Inferior parietal cortex (tissue), 1 donor: ENCODE data around the gene NABP2.
A peak's percentile ranks its signal among the peaks of the same experiment; 100 is the strongest.
"Not testable (repeated sequence)": the region's sequence is repeated elsewhere in the genome, so short reads cannot be mapped to it uniquely, and the experiment has no call there.

Experiments used
- DNase-seq: peaks from one replicate; pipeline ENCODE4 v3.0.0-alpha.2; 2016; ENCODE audit errors: extremely low spot score

NABP2 gene

DNA sequence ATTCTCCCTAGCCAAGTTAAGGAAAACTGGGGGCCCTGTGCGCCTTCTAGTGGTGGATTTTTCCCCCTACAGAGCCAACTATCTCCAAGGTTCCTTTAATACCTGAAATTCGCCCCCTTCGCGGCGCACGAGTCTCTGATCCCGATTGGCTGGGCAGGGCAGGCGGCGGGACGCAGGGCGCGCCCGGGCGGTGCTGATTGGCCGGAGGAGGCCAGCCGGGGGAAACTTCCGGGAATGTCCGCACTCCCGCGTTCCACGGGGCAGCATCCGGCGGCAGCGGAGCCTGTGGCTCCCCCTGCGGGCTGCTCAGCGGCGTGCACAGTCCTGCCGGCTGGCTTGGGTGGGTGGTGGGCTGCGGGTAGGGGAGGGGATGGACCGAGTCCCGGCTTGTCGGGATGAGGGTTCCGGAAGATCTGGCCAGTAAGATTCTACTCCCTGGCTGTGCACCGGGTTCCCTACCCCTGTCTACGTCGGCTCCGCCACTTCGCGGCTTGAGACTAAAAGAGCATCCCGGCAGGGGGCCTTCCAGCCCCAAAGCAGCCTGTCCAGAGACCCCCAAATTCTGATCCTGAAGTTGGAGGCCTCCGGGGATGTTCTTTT, at the start of gene NABP2:
TSS of gene NABP2 (plus strand) at position 241 of the 600 bp plus-strand sequence. CDS start 515 bp downstream, outside the sequence.
- DNase-seq: peak; percentile 99

DNA sequence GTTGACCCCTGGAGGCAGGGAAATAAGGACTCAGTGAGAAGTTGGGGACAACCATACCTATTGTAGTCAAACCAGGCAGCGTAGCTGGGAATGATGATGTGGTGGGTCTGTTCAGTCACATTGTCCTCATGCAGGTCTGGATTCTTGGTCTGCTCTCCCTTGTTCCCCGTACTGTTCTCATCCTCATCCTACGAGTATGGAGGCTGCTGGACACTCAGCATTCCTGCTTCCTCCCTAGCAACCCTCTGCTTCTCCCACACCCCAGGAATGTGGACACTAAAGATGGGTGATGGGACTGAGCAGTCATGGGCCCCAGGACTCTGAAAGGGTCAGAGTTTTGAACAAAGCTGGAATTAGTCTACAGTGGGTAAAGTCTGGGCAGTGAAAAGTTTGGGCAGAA, 45.8 kb upstream of the NABP2 start:
- DNase-seq: no peak

- no peak for DNase-seq
Measured at GRCh38 chr12:56186957-56187356, 37.2 kb upstream of the NABP2 start.

DNA sequence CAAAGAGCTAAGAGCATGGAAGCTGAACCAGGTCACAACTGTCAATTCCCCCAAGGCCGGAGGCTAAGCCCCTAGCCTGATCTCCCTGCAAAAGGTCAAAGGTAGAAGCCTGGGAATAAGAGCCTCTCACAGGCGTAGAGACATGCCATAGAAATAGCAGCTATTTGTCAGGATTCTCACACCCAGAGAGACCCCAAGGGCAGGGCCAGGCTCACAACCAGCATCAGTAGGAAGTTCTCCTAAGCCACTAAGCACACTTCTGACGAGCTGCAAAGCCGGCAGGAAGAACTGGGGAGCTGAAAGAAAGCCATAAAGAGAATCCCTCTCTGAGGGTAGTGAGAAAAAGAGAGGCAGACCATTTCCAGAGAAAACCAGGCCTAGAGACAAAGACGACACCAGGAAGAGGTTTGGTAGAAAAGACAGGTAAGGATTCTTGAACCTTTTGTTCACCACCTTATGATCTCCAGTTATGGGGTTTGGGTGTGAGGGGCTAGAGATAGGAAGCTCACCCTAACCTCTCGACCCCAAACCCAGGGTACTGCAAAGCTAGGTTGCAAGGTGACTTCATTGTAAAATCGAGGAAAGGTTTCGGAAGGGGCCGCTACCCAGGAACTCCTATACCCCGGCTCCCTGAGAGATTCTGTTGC, 35.9 kb upstream of the NABP2 start:
- no peak for DNase-seq

GRCh38 chr12:56188778-56189098, 35.4 kb upstream of the NABP2 start:
- no peak for DNase-seq

DNA sequence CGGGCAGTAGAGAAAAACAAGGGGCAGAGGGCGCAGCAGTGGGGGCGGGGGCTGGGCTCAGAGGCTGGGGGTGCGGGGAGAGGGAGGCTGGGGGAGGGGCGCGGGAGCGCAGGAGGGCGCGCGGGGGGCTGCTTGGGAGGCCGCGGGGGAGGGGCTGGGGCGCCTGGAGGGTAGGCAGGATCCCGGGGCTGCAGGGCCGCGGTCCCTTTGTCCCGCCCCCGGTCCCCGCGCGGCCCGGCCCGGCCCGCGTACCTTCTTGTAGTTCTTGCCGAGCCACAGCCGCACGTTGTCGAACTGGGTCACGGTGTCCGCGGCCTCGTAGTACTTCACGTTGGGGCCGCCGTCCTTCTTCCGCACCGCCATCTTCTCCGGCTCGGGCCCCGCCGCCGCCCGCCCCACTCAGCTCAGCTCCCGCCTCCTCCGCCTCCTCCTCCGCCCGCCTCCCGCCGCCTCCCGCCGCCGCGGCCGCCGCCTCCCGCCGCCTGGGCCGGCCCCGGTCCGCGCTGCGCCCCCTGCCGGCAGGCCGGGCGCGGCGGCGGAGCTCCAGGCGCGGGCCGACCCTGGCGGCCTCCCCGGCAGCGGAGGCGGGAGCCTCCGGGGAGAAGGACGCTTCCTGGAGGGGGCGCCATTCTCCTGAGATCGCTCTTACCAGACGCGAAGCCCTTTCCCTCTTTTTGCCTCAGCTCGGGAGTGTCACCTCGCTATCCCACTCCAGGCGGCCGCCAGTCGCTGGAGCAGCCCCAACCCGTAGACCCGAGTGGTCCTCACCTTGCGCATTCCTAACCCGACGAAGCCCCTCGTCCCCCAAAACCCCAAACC, 34.8 kb upstream of the NABP2 start, which contains the start of gene SMARCC2:
TSS of gene SMARCC2 (minus strand) at position 385 of the 819 bp plus-strand sequence. CDS start at position 363, 22 bp downstream.
- peak; percentile 80 for DNase-seq

DNA sequence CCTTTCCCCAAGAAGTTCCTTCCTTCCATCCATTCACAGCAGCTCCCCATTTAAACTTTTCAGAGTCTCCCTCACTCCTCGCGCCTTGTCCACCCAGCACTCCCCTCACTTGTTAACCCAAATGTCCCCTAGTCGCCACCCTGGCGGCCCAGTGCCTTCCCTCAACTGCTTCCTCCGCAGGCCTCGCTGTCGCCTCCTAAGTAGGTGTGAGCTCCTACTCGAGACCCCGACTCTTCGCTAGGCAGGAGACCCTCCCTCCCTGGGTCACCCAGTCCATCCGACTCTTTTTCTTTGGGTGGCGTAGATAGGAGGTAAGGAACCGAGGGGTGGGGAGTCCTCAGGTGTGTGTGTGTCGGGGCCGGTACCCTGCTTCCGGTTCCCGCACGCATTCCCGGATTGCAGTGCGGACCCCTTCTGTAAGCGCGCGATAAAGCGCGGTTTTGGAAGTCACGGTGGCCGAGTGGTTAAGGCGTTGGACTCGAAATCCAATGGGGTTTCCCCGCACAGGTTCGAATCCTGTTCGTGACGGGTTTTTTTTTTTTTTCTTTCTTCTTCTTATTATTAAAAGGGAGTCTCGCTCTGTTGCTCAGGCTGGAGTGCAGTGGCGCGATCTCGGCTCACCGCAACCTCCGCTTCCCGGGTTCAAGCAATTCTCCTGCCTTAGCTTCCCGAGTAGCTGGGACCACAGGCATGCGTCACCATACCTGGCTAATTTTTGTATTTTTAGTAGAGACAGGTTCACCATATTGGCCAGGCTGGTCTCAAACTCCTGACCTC, 34.0 kb upstream of the NABP2 start:
- peak; percentile 90 for DNase-seq

GRCh38 chr12:56190695-56191155, 33.4 kb upstream of the NABP2 start:
- peak; percentile 11 for DNase-seq

- DNase-seq: no peak
Measured at GRCh38 chr12:56192582-56192981, 31.6 kb upstream of the NABP2 start.

- DNase-seq: peak; percentile 94
Measured at GRCh38 chr12:56193025-56193578, 31.0 kb upstream of the NABP2 start.

GRCh38 chr12:56196818-56197550, 27.2 kb upstream of the NABP2 start:
- not testable (repeated sequence) for DNase-seq

GRCh38 chr12:56197921-56198635, 26.1 kb upstream of the NABP2 start:
- no peak for DNase-seq

DNA sequence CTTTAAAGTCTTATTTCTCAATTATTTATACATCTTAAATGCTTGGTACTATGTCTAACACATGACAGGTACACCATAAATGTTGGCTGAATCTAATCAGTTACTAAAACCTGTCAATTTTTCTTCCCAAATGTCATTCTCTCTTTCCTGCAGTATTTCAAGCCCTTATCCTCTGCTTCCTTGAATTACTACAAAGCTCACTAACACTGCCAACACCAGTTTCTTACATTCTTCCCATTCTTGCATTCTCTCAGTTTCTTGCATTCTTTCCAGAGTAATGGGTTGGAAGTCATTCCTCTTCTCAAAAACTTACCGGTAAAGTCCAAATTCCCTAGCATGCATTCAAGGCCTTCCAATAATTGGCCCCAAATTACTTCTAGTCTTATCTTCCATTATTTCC, 25.3 kb upstream of the NABP2 start:
- DNase-seq: no peak

GRCh38 chr12:56202366-56202765, 21.8 kb upstream of the NABP2 start:
- no peak for DNase-seq

DNA sequence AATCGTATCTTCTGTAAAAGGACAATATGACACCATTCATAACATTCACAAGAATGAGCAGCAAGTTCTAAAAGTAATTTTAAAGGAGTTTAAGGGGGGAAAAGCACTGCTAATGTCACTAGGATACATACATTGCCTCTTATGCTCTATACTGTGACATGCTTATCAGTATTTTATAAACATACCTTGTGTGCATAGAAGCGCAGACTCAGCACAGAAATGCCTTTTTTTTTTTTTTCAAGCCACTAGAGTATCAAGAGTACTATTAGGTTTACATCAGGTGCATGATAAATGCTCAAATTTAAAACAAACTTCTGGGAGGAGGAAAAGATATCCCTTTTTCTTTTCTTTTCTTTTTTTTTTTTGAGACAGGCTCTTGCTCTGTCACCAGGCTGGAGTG, 21.3 kb upstream of the NABP2 start:
- no peak for DNase-seq

- DNase-seq: no peak
Measured at GRCh38 chr12:56204275-56204674, 19.9 kb upstream of the NABP2 start.

DNA sequence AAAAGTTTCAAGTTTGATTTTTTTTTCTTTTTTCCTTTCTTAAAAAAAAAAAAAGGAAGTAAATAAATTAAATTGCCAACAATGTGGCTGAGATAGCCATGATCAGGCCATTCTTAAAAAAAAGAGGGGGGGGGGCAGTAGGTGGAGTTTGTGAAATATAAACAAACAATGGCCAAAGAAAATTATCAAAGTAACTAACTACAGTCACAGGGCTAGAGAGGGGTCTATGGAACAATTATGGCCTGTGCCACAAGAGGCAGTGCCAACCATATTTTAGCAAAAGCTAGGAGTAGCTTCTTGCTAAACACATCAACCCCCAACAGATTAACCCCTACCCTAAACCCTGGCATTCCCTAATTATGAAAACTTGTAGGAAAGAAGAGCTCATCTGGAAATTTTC, 18.7 kb upstream of the NABP2 start:
- no peak for DNase-seq

GRCh38 chr12:56206452-56207166, 17.5 kb upstream of the NABP2 start:
- peak; percentile 25 for DNase-seq

GRCh38 chr12:56208006-56208405, 16.1 kb upstream of the NABP2 start:
- no peak for DNase-seq

DNA sequence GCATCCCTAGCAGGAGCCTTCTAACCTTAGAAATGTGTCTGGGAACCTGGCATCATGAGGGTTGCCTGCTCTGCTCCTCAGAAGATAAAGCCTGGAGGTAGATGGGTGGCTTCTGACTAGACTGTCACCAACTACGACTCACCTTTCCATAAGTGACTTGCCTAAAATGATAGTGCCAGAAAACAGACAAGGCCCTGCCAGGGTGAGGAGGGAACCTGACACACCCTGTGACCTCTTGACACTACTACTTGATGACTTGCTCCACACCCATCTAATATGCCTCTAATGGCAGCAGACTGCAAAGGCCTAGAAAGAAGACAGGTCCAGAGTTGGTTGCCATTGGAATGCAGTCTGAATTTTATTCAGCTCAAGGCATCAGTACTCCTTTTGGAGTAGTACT, 11.8 kb upstream of the NABP2 start:
- no peak for DNase-seq
